HG03457 (cell line): ENCODE measurements around the gene NLRP8.
"Not testable (repeated sequence)": the region's sequence is repeated elsewhere in the genome, so short reads cannot be mapped to it uniquely, and the experiment has no call there.

Experiments used
- ATAC-seq: cut with Tn5 transposase; IDR thresholded peaks from one replicate; pipeline ENCODE4 v1.9.1; 2021; ENCODE audit warnings: moderate number of reproducible peaks; ENCODE audit not compliant: unreplicated experiment

The NLRP8 gene

DNA sequence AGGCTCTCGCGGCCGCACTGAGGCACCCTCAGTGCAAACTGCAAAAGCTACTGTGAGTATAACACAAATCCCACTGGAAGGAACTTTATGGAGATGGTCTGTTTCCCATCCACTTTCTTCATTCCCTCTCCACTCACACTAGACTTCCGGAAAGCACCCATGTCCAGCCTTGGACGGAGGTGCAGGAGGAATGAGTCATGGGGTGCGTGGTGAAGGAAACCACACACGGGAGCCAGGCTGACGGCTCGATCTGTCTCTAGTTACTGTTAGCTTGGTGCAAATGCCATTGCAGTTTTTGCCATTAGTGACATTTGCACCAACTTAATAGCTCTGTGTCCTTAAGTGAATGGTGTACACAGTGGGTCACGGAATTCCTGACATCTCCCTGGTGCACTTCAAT is 14.6 kb downstream of the NLRP8 start:
- ATAC-seq = no peak

DNA sequence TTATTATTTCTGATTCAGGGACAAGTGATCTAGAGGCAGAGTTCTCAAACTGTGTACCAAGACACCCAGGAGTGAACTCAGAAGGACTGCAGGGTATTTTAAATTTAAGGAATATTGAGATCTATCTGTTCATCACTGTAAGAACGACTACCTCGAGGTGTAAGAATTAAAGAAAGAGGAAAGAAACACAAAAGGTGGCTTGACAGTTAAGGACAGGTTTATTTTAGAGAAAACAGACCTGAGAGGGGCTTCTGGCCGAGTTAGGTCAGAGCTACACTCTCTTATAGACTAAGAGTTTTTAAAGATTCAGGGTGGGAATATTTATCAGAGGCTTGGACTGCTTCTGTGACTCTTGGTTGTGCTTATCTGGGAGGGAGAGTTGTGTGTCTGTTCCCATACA is 26.4 kb downstream of the NLRP8 start:
- ATAC-seq = no peak

DNA sequence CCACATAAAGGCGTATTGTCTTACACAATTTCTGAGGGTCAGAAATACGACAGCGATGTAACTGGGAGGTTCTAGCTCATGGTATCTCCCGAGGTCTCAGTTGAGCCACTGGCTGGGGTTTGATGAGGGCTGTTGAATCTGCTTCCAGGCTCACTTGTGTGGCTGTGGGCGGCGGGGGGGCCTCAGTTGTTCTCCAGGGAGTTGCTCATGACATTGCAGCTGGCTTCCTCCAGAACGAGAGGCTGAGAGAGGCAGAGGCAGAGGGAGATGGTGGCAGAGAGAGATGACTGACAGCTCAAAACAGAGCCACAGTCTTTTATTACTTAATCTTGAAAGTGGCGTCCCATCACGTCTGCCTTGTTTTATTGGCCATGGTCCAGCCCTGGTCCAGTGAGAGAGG is 32.8 kb downstream of the NLRP8 start:
- ATAC-seq = no peak

DNA sequence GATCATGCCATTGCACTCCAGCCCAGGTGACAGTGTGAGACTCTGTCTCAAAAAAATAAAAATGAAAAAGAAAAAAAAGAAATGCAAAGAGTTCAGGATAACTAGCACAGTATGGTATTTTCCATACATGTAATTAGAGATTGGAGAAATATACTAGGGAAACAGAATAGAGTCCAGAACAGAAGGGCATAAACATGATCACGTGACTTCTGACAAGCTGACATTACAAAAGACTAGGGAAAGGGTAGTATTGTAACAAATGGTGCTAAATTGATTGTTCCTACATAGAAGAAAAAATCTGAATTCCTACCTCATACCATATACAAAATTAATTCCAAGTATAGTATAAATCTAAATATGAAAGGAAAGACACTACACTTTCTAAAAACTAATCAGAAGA is 37.6 kb downstream of the NLRP8 start:
- ATAC-seq = no peak

DNA sequence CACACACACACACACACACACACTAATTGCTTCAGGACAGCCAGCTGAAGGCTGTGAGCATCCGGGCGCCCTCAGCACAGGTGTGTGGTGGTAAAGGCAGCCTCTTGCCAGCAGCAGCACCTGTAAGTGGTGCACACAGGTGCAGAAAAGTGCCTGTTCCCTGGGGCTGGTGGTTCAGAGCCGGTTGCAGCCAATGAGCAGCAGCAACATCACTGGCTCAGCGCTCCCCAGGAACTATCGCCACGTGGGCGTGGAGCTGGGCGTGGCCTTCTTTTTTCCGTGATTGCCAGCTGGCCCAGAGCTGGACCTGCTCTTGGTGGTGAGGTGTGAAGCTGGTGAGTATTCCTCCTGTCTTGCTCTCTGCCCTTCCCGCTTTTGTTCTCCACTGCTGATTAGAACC is 38.9 kb downstream of the NLRP8 start, which contains the start of gene NLRP5:
Gene NLRP5, plus strand, starts transcription at position 289 of the 400 bp plus-strand sequence.
- ATAC-seq = no peak

DNA sequence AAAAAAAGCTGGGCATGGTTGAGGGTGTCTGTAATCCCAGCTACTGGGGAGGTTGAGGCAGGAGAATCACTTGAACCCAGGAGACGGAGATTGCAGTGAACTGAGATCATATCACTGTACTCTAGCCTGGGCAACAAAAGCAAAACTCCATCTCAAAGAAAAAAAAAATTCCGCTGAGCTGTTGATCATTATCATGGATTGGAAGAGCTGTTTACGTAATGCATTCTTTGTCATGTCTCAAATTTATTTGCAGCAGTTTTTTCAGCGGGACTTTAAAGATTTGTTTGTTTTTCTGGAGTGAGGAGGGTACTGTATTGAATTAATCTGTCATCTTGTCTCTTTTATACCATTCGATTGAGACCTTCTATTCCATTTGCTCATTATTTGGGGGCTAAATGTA is 43.2 kb downstream of the NLRP8 start:
- ATAC-seq = no peak

DNA sequence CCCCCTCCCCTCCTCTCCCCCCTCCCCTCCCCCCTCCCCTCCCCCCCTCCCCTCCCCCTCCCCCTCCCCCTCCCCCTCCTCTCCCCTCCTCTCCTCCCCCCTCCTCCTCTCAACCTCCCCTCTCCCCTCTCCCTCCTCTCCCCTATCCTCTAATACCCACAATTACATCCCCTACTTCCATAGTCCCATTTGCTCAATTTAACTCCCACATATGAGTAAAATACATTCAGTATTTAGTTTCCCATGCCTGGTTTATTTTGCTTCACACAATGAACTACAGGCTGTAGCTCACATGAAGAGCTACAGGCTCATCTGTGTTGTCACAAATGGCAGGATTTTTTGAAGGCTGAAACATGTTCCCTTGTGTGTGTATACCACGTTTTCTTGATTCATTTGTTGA is 45.9 kb downstream of the NLRP8 start:
- no peak for ATAC-seq

DNA sequence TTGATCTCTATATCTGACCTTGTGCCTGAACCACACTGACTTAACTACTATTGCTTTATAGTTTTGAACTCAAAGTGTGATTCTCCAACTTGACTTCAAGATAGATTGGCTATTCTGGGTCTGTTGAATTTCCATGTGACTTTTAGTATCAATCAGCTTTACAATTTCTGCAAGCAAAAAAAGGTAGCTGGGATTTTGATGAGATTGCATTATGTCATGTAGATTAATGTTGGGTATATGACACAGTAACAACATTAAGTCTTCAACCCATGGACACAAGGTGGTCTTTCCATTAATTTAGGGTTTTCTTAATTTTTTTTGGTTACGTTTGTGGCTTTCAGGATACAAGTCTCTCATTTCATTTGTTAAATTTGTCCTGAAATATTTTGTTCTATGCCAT is 67.1 kb downstream of the NLRP8 start:
- ATAC-seq = no peak

DNA sequence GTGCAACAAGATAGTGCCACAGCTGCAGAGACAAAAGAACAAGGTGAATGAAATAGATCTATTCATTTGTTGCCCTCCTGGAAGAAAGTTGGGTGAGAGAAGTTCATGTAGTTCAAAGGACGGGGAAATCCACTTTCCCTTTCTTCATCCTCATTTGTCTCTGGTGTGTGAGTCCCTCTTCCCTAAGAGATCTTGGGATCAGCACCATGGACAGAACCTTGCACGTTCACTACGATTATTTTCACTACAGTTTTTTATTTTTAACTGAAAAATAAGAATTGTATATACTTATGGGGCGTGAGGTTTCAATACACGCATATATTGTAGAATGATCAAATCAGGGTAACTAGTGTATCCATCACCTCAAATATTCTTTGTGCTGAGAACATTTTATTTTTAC is 68.1 kb downstream of the NLRP8 start:
- no peak for ATAC-seq

DNA sequence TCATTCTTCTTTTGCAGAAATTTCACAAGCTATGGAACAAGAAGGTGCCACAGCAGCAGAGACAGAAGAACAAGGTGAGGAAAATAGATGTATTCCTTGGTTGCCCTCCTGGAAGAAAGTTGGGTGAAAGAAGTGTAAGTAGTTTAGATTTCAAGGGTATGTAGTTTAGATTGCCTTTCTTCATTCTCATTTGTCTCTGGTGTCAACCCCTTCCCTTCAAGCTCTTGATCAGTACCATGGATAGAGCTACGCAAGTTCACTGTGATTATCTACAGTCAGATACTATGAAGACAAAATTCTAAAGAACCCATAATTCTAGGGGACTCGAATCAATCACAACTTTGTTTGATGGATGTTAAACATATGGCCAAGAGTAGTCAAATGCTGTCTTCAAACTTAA is 71.7 kb downstream of the NLRP8 start:
- ATAC-seq = not testable (repeated sequence)

DNA sequence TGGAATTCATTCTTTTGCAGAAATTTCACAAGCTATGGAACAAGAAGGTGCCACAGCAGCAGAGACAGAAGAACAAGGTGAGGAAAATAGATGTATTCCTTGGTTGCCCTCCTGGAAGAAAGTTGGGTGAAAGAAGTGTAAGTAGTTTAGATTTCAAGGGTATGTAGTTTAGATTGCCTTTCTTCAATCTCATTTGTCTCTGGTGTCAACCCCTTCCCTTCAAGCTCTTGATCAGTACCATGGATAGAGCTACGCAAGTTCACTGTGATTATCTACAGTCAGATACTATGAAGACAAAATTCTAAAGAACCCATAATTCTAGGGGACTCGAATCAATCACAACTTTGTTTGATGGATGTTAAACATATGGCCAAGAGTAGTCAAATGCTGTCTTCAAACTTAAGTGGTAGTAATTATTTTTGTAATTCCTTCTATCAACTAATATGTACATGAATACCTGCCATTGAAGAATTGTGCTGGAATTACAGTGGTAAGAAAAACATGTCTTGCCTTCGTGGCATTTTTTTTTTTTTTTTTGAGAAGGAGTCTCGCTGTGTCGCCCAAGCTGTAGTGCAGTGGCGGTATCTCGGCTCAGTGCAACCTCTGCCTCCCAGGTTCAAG is 72.8 kb downstream of the NLRP8 start:
- ATAC-seq = not testable (repeated sequence)

DNA sequence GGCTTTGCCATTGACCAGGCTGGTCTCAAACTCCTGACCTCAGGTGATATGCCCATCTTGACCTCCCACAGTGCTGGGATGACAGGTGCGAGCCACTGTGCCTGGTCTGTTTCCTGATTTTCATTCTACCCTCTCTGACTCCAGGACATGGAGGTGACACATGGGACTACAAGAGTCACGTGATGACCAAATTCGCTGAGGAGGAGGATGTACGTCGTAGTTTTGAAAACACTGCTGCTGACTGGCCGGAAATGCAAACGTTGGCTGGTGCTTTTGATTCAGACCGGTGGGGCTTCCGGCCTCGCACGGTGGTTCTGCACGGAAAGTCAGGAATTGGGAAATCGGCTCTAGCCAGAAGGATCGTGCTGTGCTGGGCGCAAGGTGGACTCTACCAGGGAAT is 79.1 kb downstream of the NLRP8 start:
- no peak for ATAC-seq
